Bronchial epithelial cell (primary cell): ENCODE data around the gene STXBP2. TPM values are rescaled to one million over a fixed set of nuclear protein-coding genes. Genes with fewer than 3 reads are reported as not detected.

Source experiments
- DNase-seq: peaks from one replicate; pipeline ENCODE4 v3.0.0-alpha.2; 2010; ENCODE audit warnings: low read depth
- FAIRE-seq: peaks from 2 replicates; lab custom pipeline; 2011; peaks lifted over from hg19 to GRCh38; lab: Jason Lieb, UNC
- H3K27me3 ChIP-seq: 2 replicates; pipeline ENCODE4 v1.5.1; 2011; ENCODE audit warnings: low read length; ENCODE audit not compliant: control insufficient read depth, insufficient read depth
- H3K36me3 ChIP-seq: 2 replicates; pipeline ENCODE4 v1.5.1; 2011; ENCODE audit warnings: low read length; ENCODE audit not compliant: control insufficient read depth, insufficient read depth
- H3K4me3 ChIP-seq: 2 replicates; pipeline ENCODE4 v1.5.1; 2011; ENCODE audit warnings: mild to moderate bottlenecking, low read depth, low read length, control low read depth
- total RNA-seq: library from RNA; depleted of rRNA; stranded (reverse); fragments of >200 nt; gene quantifications from 2 replicates; pipeline ENCODE4 v1.2.1, GENCODE V29; 2014
- TF ChIP-seq, protein P1 (sequence below): IDR thresholded peaks from 2 replicates; pipeline ENCODE4 v1.5.1; 2011; ENCODE audit warnings: mild to moderate bottlenecking, moderate library complexity, low read length, control low read depth, inconsistent platforms; ENCODE audit not compliant: insufficient read depth, severe bottlenecking

STXBP2 gene
- total RNA-seq, 1 donor from 2014 or later: 47.9 TPM

DNA sequence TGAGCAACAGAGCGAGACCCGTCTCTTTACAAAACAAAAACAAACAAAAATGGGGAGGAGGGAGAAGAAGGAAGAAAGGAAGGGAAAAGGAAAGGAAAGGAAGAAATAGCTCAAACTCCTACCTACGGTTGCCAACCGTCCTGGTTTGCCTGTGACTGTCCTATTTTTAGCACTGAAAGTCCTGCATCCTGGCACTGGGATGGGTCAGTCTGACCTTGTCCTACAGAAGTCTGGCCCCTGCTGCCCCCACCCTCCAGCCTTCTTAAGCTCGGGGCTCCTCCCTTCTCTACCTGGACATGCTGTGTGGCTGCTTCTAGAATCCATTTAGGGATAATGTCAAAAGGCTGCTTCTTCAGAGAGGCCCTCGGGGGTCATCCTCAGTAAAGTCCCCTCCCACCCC is 1.2 kb upstream of the STXBP2 start:
- TF ChIP-seq, protein P1, sequence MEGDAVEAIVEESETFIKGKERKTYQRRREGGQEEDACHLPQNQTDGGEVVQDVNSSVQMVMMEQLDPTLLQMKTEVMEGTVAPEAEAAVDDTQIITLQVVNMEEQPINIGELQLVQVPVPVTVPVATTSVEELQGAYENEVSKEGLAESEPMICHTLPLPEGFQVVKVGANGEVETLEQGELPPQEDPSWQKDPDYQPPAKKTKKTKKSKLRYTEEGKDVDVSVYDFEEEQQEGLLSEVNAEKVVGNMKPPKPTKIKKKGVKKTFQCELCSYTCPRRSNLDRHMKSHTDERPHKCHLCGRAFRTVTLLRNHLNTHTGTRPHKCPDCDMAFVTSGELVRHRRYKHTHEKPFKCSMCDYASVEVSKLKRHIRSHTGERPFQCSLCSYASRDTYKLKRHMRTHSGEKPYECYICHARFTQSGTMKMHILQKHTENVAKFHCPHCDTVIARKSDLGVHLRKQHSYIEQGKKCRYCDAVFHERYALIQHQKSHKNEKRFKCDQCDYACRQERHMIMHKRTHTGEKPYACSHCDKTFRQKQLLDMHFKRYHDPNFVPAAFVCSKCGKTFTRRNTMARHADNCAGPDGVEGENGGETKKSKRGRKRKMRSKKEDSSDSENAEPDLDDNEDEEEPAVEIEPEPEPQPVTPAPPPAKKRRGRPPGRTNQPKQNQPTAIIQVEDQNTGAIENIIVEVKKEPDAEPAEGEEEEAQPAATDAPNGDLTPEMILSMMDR: no peak
- Histone ChIP-seq H3K36me3 (peaks cover 4% of the 10 kb centered on the region), H3K27me3 (no peaks in the 10 kb centered on the region), H3K4me3 (no peak overlapping the region)
- no peak for FAIRE-seq
- DNase-seq: no peak

DNA sequence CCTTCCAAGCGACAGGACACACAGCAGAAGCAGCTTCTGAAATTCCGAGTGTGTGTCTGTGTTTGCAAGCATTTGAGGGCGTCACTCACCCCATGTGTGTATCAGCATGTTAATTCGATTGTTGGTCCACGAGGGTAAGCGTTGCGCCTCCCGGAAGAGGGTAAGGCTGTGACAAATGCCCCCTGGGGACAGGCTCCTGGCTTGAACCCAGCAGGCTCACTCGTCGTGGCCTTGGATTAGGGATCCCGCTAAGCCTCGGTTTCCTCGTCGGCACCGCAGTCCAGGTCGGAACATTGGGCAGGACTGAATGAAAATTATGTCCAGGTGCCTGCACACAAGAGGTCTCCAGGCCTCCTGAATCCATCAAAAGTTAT is 606 bp upstream of the STXBP2 start:
- H3K36me3 ChIP-seq: peaks cover 4% of the 10 kb centered on the region
- H3K4me3 ChIP-seq: no peak overlapping the region
- no peak for FAIRE-seq

DNA sequence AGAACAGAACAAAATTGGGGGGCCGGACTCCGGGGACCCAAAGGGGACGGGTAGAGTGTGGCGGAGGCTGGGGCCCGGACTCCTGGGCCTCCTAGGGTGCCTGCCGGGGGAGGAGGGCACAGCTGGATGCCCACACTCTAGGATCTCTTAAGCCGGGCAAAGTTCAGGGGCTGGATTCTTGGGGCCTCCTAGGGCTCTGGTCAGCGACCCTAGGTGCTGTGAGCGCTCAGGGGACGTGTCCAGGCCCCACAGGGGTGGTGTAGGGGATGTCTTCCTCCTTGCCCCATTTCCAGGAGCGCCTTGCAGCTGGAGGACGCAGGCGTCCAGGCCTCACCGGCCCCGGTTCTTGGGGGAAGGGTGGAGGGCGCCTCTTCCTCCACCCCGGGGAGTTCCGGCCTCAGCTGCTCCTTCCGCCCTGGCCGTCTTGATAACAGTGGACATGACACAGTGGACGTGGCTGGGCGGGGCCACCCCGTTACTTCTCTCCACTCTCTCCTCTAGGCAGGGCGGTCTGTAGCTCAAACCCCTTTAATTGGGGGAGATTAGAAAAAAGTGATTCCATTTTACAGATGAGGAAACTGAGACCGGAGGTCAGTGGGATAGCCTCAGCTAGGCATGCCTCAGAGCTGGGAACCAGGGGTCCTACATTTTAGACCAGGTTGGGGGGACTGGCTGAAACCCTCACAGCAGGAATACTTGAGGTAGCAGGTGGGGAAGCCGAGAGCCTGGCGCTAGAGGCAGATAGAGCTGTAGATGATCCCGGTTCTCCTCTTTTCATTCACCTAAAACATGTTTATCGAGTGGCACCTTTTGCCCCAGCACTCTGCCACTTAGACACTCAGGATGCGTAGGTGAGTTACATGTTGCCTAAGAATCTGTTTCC is 705 bp downstream of the STXBP2 start:
- FAIRE-seq (no peak), DNase-seq (no peak)
- TF ChIP-seq, protein P1: no peak

More for the DNA sequence above, 606 bp upstream of the STXBP2 start:
- DNase-seq: no peak
- TF ChIP-seq, protein P1: no peak
- H3K27me3 ChIP-seq: no peaks in the 10 kb centered on the region

DNA sequence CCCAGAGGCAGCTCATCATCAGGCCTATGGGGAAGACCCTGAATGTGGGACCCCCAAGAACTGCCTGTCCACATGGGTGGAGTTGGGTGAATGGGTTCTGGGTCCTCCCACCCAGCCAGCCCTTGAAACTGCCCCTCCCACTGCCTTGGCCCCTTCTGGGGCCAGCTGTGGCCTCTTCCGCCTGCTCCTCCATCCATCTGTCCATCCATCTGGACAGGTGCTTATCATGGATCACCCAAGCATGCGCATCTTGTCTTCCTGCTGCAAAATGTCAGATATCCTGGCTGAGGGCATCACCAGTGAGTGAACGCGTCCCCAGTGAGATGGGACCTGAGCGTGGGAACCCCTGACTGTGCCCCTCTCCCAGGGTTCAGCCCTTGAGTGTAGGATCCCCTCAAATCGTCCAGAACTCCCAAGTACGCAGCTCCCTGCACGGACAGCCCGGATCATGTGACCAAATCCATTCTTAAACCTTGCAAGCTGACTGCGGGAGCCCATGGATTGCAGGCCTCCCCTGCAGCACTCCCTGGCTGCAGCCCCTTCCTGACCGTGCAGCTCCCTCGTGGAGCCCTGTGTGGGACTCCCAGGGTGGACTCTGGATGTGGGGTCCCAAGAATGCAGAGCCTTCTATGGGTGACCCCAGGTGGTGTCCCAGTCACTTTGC is 2.0 kb downstream of the STXBP2 start:
- peaks cover 12% of the 10 kb centered on the region for H3K36me3 ChIP-seq
- TF ChIP-seq, protein P1: no peak
- no peak overlapping the region for H3K4me3 ChIP-seq
- H3K27me3 ChIP-seq: no peaks in the 10 kb centered on the region
- FAIRE-seq: no peak
- DNase-seq: no peak

More for the DNA sequence above, 705 bp downstream of the STXBP2 start:
- no peaks in the 10 kb centered on the region for H3K27me3 ChIP-seq
- H3K4me3 ChIP-seq: peak overlapping the region; percentile 79
- peaks cover 9% of the 10 kb centered on the region for H3K36me3 ChIP-seq

DNA sequence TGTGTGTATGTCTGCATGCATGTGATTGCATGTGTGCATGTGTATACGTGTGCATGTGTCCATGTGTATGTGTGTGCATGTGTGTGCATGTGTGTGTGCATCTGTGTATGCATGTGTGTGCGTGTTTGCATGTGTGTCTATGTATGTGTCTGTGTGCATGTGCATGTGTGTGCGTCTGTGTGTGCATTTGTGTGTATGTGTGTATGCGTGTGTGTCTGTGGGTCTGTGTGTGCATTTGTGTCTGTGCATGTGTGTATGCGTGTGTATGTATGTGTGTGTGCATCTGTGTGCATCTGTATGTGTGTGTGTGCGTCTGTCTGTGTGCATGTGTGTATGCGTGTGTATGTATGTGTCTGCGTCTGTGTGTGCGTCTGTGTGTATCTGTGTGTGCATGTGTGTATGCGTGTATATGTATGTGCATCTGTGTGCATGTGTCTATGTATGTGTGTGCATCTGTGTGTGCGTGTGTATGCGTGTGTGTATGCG is 3.0 kb downstream of the STXBP2 start:
- no peak for FAIRE-seq
- Histone ChIP-seq H3K27me3 (no peaks in the 10 kb centered on the region), H3K36me3 (peaks cover 14% of the 10 kb centered on the region), H3K4me3 (no peak overlapping the region)
- DNase-seq: no peak
- TF ChIP-seq, protein P1: no peak
